ENCODE measurements around the gene BIRC5. TPM values are rescaled to one million over a fixed set of nuclear protein-coding genes. Genes with fewer than 3 reads are reported as not detected.
A peak's percentile ranks its signal among the peaks of the same experiment; 100 is the strongest.

The BIRC5 gene
- total RNA-seq, 1 donor from 2014 or later: 0.69 TPM

- no peak for DNase-seq
- no peaks in the 10 kb centered on the region for H3K36me3 ChIP-seq
- intact Hi-C loops (cut with micrococcal nuclease): no loop called here
- no peaks in the 10 kb centered on the region for H3K27me3 ChIP-seq (ENCODE audit: low read depth)
- H3K4me1 ChIP-seq: no peaks in the 10 kb centered on the region
- H3K27ac ChIP-seq (replicated peaks): no peak overlapping the region
- no peaks in the 10 kb centered on the region for H3K9me3 ChIP-seq (replicated peaks)
- H3K4me3 ChIP-seq: no peak overlapping the region
- no peak for TF ChIP-seq CTCF (IDR thresholded peaks at IDR 0.05; ENCODE audit: borderline replicate concordance)
Observed at GRCh38 chr17:78241277-78242023, 27.4 kb downstream of the BIRC5 start.

GRCh38 chr17:78242024-78242742, 28.1 kb downstream of the BIRC5 start:
- DNase-seq: no peak
- Histone ChIP-seq H3K27me3 (ENCODE audit: low read depth) (no peaks in the 10 kb centered on the region), H3K36me3 (no peaks in the 10 kb centered on the region), H3K9me3 (replicated peaks) (no peaks in the 10 kb centered on the region), H3K27ac (replicated peaks) (no peak overlapping the region), H3K4me3 (no peak overlapping the region), H3K4me1 (no peaks in the 10 kb centered on the region)
- TF ChIP-seq CTCF (IDR thresholded peaks at IDR 0.05; ENCODE audit: borderline replicate concordance): no peak
- intact Hi-C loops (cut with micrococcal nuclease): no loop called here

DNA sequence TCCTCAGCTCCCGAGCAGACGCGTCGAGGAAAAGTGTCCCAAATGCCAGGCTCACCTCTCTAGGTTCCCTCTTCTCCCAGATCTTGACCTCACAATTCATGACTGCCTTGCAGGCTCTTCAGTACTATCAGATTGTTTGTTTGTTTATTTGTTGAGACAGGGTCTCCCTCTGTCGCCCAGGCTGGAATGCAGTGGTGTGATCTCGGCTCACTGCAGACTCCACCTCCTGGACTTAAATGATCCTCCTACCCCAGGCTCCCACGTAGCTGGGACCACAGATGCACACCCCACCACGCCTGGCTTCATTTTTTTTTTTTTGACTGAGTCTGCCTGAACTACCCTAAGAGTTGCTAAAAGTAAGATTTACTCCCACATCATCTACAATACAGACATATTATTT, 33.3 kb downstream of the BIRC5 start:
- no peak for TF ChIP-seq CTCF (IDR thresholded peaks at IDR 0.05; ENCODE audit: borderline replicate concordance)
- H3K27ac ChIP-seq (replicated peaks): no peak overlapping the region

GRCh38 chr17:78248051-78248914, 34.2 kb downstream of the BIRC5 start:
- no peak for DNase-seq
- Histone ChIP-seq H3K4me1 (peaks cover 12% of the 10 kb centered on the region), H3K36me3 (no peaks in the 10 kb centered on the region), H3K27me3 (ENCODE audit: low read depth) (no peaks in the 10 kb centered on the region), H3K4me3 (no peak overlapping the region), H3K9me3 (replicated peaks) (no peaks in the 10 kb centered on the region), H3K27ac (replicated peaks) (peak overlapping the region; percentile 12)
- no peak for TF ChIP-seq CTCF (IDR thresholded peaks at IDR 0.05; ENCODE audit: borderline replicate concordance)
- intact Hi-C loops (cut with micrococcal nuclease): no loop called here

More for the DNA sequence above, 33.3 kb downstream of the BIRC5 start:
- no peaks in the 10 kb centered on the region for H3K27me3 ChIP-seq (ENCODE audit: low read depth)
- H3K4me1 ChIP-seq: peaks cover 12% of the 10 kb centered on the region
- no peaks in the 10 kb centered on the region for H3K36me3 ChIP-seq
- no peaks in the 10 kb centered on the region for H3K9me3 ChIP-seq (replicated peaks)
- DNase-seq: no peak
- H3K4me3 ChIP-seq: no peak overlapping the region
- intact Hi-C loops (cut with micrococcal nuclease): no loop called here

DNA sequence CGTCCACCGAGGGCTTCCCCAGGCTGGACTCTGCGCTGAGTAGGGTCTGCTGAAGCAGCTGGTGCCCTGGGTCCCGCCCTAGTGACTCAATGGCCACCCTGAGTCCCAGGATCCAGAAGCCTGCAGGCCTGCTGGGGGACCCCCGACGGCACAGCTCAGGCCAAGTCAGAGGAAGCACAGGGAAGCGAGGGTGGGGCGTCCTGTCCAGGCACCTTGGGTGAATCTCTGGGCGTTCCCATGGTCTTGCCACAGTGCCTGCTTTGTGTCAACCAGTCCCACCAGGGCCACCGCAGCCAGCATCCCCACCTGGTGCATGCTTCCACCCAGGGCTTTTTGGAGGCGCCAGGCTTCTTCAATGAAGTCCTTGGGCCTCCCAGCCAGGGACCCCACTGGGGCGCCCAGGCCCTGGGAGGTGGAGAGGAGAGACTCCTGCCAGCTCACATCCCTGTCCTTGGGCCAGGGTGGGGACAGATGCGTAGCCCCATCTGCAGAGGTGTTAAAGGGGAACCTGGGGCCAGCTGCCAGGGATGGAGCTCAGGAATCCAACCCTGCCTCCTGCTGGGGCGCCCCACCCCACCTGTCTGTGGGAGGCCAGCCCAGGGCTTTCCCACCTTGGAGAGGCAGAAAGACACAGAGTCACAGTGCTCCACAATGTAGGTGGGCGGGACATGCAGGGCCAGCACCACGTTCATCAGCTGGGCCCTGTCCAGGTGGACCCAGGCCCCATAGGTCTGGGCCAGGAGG, 35.2 kb downstream of the BIRC5 start:
- H3K36me3 ChIP-seq: no peaks in the 10 kb centered on the region
- DNase-seq: no peak
- H3K9me3 ChIP-seq (replicated peaks): no peaks in the 10 kb centered on the region
- no peak overlapping the region for H3K27ac ChIP-seq (replicated peaks)
- H3K4me3 ChIP-seq: no peak overlapping the region
- no peak for TF ChIP-seq CTCF (IDR thresholded peaks at IDR 0.05; ENCODE audit: borderline replicate concordance)
- peaks cover 20% of the 10 kb centered on the region for H3K4me1 ChIP-seq
- no peaks in the 10 kb centered on the region for H3K27me3 ChIP-seq (ENCODE audit: low read depth)
- intact Hi-C loops (cut with micrococcal nuclease): no loop called here

All from left ventricle myocardium inferior (tissue), 1 donor.